Measurements from ENCODE around the gene GPR42.
"Not testable (repeated sequence)": the region's sequence is repeated elsewhere in the genome, so short reads cannot be mapped to it uniquely, and the experiment has no call there.

The GPR42 gene

DNA sequence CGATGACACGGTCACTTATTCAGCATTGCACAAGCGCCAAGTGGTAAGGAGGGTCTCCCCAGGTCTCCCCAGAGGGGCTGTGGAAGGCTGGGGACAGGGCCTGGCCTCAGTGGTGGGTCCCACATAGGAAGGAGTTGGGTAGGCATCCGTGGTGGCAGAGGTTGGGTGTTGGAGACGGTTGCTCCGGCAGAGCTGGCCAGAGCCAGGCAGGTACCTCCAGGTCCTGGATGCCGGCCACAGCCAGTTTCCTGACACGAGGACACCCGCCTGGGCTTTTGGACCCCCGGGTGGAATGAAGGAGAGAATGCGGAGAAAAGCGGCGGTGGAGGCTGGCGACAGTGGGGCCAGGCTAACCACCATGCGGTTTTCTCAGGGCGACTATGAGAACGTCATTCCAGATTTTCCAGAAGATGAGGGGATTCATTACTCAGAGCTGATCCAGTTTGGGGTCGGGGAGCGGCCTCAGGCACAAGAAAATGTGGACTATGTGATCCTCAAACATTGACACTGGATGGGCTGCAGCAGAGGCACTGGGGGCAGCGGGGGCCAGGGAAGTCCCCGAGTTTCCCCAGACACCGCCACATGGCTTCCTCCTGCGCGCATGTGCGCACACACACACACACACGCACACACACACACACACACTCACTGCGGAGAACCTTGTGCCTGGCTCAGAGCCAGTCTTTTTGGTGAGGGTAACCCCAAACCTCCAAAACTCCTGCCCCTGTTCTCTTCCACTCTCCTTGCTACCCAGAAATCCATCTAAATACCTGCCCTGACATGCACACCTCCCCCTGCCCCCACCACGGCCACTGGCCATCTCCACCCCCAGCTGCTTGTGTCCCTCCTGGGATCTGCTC is 24.4 kb upstream of the GPR42 start:
- in situ Hi-C loops (cut with HindIII; ENCODE audit: low sequenced_read_pairs) = no loop called here

DNA sequence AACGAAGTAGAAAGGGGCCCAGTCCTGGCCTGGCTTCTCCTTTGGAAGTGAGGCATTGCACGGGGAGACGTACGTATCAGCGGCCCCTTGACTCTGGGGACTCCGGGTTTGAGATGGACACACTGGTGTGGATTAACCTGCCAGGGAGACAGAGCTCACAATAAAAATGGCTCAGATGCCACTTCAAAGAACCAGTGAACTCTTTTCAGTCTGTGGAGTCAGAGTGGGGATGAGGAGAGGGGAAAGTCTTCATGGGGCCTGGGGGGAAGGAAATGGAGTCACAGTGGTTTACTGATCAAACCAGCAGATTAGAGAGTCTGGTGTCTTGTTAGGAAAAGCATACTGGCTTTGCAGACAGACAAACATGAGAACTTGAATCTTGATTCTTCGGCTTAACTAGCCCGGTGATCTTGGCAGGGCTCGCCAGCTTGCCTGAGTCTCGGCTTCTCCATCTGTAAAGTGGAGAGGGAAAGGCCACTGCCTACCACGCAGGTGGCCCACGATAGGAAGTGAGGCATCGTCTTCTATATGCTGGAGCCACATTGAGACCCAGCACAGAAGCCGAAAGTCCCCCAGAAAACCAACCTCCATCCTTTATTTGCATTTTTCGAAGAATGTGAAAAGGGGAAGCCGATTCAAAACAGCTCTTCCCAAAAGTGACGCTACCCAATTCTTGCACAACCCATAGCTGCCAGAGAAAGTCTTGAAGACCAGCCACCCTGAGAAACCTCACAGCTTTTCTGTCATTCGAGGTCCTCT is 23.5 kb upstream of the GPR42 start, which contains the start of gene FFAR1:
TSS of gene FFAR1 (plus strand) at position 732 of the 759 bp plus-strand sequence. CDS start 3,650 bp downstream, outside the sequence.
- in situ Hi-C loops (cut with HindIII; ENCODE audit: low sequenced_read_pairs) = no loop called here

DNA sequence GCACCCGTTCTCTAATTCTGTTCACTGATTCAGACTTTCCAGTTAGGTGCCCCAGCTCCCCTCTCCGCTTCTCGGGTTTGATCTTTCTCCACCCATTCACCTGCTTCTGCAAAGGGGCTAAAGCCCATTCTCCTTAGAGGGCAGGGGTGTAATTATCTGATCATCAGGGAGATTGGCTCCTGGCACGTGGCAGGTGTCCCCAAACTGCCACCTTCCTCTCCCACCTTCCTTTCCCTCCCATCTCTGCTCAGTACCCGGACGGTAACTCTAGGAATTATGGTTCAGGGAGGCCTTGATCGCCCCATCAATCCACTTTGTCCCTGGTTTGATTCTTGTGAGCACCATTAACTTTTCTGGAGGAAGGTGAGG is 23.0 kb upstream of the GPR42 start:
- in situ Hi-C loops (cut with HindIII; ENCODE audit: low sequenced_read_pairs) = no loop called here

DNA sequence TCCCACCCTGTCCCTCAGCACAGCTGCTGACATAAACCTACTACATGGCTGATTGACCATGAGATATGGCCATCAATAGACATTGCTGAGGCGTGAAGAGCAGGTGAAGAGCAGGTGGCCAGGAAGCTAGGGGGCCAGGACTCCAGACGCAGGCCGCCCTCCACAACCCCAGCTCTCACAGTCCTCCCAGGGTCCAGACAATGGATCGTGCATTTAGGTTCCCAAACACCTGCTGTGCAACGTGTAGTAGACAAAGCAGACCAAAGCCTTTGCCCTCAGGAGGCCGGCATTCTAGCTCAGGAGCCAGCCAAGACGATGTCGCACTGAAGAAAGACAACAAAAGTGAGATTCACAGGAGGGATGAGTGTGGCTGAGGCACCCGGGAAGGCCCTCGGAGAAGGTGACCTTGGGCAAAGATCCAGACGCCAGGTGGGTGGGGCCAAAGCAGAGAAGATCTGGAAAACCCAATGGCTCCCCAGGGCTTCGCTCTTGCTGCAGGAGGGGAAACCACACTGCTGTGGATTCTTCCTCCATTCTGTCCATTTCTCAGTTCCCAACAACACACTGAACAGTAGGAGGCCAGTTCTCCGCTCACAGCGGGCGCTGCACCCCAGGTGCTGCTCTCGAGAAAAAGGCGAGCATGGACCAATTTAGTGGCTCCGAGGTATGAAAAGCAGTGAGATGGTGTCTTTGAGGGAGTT is 21.8 kb upstream of the GPR42 start:
- in situ Hi-C loops (cut with HindIII; ENCODE audit: low sequenced_read_pairs) = no loop called here

DNA sequence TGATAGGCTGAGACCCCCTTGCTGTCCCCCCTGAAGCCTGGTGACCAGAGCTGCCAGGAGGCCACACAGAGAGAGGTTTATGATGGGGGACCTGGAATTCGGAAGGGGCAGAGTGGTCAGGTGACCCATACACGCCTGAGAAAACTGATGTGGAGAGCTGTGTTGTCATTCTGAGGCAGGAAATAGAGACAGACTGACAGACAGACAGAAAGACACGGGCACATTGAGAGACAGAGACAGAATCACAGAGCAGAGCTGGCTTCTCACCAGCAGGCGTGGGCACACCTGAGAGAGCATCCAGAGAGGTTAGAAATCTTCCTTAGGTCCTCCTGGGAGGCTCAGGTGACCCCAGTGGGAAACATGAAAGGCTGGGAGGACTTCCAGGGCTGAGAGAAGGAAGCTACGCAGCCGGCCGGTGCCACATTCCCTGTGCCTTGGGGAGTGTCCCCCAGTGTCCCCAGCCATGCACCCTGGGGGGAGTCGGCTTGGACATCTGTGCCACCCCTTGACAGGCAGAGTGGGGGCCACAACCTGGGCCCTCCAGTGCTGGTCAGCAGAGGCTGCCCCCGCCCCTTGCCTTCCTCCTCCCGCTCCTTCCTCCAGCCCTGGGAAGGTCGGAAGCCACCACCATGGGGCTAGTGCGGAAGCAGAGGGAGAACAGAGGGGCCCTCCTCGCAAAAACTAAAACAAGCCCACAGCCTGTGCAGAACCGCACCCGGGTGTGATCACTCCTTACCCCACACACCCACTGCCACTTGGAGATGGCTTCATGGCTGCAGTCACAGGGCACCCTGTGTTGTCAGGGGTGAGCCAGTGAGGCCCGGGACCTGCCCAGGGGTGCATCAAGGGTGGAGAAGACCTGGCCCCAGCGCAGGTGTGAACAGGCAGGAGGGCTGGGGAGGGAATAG is 21.0 kb upstream of the GPR42 start:
- in situ Hi-C loops (cut with HindIII; ENCODE audit: low sequenced_read_pairs) = loop anchor here (5.0 kb wide), 1 partner anchor 82 kb away; no protein-coding TSS in a partner anchor

DNA sequence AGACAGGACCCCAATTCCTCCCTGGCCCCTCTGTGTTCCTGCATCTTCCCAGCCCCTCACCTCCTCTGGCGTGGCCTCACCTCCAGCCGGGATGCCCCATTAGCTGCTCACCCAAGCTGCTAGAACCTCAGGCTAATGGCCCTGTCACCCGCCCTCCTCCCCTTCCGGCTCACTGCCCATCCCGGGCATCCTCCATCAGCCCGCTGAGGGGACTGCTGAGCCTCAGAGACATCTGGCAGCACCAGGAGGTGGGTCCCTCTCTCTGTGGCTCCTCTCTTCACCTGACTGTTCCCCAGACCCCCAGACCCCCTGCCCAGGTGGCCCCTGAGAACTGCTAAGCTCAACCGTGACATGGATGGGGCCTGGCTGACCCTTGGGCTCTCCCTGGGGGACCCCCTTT is 20.3 kb upstream of the GPR42 start:
- in situ Hi-C loops (cut with HindIII; ENCODE audit: low sequenced_read_pairs) = loop anchor here (5.0 kb wide), 1 partner anchor 82 kb away; no protein-coding TSS in a partner anchor

DNA sequence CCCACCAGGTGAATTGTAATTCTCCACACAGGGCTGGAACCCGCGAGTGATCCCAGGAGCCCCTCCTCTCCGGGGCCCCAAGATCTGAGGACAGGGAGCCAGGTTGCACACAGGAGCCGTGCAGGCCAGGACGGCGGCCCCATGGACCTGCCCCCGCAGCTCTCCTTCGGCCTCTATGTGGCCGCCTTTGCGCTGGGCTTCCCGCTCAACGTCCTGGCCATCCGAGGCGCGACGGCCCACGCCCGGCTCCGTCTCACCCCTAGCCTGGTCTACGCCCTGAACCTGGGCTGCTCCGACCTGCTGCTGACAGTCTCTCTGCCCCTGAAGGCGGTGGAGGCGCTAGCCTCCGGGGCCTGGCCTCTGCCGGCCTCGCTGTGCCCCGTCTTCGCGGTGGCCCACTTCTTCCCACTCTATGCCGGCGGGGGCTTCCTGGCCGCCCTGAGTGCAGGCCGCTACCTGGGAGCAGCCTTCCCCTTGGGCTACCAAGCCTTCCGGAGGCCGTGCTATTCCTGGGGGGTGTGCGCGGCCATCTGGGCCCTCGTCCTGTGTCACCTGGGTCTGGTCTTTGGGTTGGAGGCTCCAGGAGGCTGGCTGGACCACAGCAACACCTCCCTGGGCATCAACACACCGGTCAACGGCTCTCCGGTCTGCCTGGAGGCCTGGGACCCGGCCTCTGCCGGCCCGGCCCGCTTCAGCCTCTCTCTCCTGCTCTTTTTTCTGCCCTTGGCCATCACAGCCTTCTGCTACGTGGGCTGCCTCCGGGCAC is 19.3 kb upstream of the GPR42 start:
- in situ Hi-C loops (cut with HindIII; ENCODE audit: low sequenced_read_pairs) = loop anchor here (5.0 kb wide), 1 partner anchor 81 kb away; no protein-coding TSS in a partner anchor

DNA sequence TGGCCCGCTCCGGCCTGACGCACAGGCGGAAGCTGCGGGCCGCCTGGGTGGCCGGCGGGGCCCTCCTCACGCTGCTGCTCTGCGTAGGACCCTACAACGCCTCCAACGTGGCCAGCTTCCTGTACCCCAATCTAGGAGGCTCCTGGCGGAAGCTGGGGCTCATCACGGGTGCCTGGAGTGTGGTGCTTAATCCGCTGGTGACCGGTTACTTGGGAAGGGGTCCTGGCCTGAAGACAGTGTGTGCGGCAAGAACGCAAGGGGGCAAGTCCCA is 18.8 kb upstream of the GPR42 start:
- in situ Hi-C loops (cut with HindIII; ENCODE audit: low sequenced_read_pairs) = loop anchor here (5.0 kb wide), 1 partner anchor 80 kb away; no protein-coding TSS in a partner anchor

DNA sequence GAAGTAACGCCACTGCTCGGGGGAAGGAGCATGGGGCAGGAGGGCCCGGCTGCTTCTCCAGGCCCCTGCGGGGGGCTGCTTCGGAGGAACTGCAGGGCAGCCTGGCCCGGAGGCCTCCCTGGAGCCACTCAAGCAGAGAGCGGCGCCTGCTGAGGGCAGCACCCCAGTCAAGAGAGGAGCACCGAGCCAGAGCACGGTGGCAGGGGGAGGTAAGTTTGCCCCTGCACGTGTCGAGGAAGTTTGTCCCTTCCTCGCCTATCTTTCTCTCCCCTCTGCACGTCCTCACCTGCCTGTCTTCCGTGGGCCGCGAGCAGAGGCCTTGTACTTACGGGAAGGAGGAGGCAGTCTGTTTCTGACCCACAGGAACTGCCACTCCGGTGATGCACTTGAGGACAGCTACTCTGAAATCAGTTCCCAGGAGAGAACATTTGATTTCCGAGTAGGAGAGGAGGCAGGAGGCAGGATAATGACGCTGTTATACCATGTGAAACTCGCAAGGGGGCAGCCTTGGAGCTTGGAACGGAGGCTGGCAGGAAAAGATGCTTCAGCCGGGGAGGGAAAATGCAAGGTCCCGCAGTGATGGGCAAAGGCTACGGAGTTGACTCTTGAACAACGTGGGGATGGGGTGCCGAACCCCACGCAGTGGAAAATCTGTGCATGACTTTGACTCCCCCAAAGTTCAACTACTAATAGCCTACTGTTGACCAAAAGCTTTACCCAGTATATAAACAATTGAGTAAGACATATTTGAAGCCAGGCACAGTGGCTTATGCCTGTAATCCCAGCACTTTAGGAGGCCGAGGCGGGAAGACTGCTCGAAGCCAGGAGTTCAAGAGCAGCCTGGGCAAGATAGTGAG is 18.2 kb upstream of the GPR42 start:
- in situ Hi-C loops (cut with HindIII; ENCODE audit: low sequenced_read_pairs) = loop anchor here (5.0 kb wide), 1 partner anchor 80 kb away; no protein-coding TSS in a partner anchor

DNA sequence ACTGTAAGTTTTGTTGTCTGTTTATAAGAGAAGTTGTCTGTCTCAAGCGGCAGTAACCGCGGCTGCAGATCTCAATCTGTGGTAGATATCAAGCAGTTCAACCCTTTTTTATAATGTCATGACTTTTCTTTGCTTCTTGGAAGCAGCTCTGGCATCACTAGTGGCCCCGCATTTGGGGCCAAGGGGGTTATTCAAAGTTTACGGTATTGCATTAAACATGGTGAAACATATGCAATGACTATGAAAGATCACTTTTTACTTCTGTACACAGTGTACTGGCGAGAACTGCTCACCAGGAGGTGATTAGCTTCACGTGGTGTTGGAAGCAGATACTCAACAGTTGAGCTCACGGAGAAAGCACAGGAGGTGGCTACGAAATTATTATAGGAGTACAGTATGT is 17.2 kb upstream of the GPR42 start:
- in situ Hi-C loops (cut with HindIII; ENCODE audit: low sequenced_read_pairs) = loop anchor here (5.0 kb wide), 1 partner anchor 79 kb away; no protein-coding TSS in a partner anchor

DNA sequence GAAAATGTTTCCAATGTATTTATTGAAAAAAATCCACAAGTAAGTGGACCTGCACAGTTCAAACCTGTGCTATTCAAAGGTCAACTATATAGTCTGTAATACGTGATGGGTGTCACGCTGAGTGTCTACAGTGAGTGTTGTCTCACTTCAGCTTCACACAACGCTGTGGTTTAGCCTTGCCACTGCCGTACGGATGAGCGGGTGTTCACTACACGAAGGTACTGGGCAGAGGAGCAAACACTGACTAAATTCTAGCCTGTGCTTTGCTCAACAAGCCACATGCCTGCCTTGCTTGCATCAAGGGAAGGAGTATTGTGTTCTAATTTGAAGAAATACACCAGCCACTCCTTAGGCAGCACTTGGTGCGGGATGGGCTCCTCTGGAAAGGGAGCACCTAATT is 16.0 kb upstream of the GPR42 start:
- in situ Hi-C loops (cut with HindIII; ENCODE audit: low sequenced_read_pairs) = loop anchor here (5.0 kb wide), 1 partner anchor 77 kb away; no protein-coding TSS in a partner anchor

DNA sequence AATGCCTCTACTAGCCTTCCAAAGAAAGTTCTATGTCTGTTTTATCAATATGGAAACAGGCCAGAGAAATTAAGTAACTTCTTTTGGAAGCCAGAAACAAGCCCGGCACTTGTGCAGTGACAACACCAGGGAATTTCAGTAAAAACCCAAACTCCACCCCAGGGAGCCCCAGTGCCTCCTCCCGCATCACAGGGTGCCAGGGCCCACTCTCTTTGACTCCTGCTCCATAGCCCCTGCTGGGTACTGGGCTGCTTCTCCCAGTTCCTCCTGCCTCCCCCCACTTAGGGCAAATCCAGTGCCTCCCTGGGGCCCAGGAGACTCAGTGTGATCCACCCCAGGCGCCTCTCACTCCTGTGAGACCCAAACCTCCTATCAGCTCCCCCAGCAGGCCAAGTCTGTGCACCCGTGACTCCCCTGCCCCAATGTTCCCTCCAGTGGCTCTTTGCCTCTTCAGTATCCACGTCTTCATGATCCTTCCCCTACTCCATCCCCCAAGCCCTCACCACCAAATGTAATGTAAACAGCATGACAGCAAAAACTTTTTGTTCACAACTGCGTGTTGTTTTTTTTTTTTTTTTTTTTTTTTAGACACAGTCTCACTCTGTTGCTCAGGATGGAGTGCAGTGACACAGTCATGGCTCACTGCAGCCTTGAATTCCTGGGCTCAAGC is 14.9 kb upstream of the GPR42 start:
- in situ Hi-C loops (cut with HindIII; ENCODE audit: low sequenced_read_pairs) = no loop called here

DNA sequence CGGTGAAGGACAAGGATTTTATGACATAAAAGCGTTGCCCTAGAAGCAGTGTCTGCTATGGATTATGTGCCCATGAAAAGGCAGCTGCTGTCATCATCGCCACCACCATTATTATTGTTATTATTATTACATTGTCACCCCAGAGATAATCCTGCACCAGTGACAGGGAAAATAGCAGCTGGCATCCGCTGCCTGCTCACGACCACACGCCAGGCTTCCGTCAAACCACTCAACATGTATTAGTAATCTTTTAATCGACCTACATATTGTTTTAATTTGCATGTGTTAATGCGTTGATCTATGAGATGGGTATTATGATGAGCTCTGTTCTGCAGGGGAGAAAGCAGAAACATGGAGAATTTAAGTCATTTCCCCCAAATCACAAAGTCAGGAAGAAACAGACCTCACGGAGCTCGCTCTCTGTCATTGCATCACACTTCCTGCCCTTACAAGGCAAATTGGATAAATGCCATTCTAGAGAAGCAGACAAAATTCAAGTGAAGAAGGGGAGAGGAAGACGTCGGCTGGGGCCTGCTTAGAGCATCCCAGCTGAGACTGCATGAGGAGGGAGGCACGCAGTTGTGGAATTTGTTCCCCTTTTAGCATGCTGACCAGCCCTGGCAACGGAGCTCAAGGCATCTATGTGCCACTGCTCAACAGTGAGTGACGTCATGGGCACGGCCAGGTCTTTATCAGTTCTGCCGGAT is 12.8 kb upstream of the GPR42 start, which contains the start of gene FFAR3:
TSS of gene FFAR3 (plus strand) at position 594 of the 707 bp plus-strand sequence. CDS start 431 bp downstream, outside the sequence.
- in situ Hi-C loops (cut with HindIII; ENCODE audit: low sequenced_read_pairs) = no loop called here

DNA sequence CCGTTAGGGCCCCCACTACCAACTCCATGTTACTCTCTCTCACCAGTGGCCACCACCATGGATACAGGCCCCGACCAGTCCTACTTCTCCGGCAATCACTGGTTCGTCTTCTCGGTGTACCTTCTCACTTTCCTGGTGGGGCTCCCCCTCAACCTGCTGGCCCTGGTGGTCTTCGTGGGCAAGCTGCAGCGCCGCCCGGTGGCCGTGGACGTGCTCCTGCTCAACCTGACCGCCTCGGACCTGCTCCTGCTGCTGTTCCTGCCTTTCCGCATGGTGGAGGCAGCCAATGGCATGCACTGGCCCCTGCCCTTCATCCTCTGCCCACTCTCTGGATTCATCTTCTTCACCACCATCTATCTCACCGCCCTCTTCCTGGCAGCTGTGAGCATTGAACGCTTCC is 12.0 kb upstream of the GPR42 start:
- in situ Hi-C loops (cut with HindIII; ENCODE audit: low sequenced_read_pairs) = not testable (repeated sequence)

DNA sequence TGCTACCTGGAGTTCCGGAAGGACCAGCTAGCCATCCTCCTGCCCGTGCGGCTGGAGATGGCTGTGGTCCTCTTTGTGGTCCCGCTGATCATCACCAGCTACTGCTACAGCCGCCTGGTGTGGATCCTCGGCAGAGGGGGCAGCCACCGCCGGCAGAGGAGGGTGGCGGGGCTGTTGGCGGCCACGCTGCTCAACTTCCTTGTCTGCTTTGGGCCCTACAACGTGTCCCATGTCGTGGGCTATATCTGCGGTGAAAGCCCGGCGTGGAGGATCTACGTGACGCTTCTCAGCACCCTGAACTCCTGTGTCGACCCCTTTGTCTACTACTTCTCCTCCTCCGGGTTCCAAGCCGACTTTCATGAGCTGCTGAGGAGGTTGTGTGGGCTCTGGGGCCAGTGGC is 11.5 kb upstream of the GPR42 start:
- in situ Hi-C loops (cut with HindIII; ENCODE audit: low sequenced_read_pairs) = not testable (repeated sequence)

DNA sequence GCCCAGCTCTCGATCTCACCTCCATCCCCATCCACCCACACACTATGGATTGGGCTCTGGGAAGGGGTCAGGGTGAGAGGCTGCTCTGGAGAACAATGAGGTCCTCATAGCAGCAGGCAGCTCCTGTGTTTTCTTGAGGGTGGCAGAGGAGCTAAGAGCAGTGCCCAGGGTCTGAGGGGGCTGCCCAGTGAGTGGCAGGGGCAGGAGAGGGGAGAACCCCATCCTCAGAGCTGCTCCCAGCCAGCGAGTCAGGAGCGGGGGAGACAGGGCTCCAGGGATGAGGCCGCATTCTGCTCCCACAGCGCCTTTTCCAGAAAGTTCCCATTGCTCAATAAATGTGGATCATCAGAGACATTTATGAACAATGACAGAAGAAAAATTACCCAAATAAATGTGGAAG is 10.8 kb upstream of the GPR42 start:
- in situ Hi-C loops (cut with HindIII; ENCODE audit: low sequenced_read_pairs) = not testable (repeated sequence)

DNA sequence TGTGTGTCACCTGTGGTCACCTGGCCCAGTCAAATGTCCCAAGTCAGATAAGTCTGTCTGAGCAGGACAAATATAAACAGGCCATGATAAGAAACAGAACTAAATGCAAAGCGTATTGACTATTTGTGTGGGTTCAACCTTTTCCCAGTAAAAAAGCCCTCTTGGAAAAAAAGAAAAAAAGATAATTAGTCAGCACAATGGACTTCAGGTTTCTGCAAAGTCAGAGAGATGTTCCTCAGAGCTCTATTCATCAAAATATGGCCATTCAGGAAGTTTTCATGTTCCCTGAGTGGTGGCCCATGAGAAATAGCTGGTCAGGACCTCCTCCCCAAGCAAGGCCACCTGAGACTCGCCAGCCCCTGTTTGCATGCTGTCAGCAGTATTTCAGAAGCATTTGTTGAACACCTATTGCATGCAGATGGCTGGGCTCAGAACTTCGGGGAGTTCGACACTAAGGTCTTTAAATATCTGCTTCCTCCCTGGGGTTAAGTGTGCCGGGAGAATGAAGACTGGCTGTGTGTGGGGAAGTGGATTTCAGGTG is 9.9 kb upstream of the GPR42 start:
- in situ Hi-C loops (cut with HindIII; ENCODE audit: low sequenced_read_pairs) = no loop called here
